Peyer's patch (tissue), 4 donors: ENCODE data around the gene PDE11A.

Experiments
- POLR2A ChIP-seq, 2 donors: fragments of 450-650 bp; IDR thresholded peaks; one replicate each; pipeline ENCODE4 v1.5.1; 2017; ENCODE audit warnings: antibody characterized with exemption in 2 of 2, mild to moderate bottlenecking in 2 of 2, moderate library complexity in 2 of 2
- TF ChIP-seq, protein P1 (sequence below), 6 experiments: fragments of 450-650 bp in 4 of 6; fragments of 200-600 bp in 2 of 6; sonication (generic) in 1 of 6; IDR thresholded peaks; one replicate each; pipeline ENCODE4 v1.5.1; 2017 to 2019; ENCODE audit warnings: antibody characterized with exemption in 6 of 6, mild to moderate bottlenecking in 3 of 6, moderate library complexity in 1 of 6

GRCh38 chr2:177651833-177652232 lies 420.7 kb downstream of the PDE11A start:
- TF ChIP-seq, protein P1, sequence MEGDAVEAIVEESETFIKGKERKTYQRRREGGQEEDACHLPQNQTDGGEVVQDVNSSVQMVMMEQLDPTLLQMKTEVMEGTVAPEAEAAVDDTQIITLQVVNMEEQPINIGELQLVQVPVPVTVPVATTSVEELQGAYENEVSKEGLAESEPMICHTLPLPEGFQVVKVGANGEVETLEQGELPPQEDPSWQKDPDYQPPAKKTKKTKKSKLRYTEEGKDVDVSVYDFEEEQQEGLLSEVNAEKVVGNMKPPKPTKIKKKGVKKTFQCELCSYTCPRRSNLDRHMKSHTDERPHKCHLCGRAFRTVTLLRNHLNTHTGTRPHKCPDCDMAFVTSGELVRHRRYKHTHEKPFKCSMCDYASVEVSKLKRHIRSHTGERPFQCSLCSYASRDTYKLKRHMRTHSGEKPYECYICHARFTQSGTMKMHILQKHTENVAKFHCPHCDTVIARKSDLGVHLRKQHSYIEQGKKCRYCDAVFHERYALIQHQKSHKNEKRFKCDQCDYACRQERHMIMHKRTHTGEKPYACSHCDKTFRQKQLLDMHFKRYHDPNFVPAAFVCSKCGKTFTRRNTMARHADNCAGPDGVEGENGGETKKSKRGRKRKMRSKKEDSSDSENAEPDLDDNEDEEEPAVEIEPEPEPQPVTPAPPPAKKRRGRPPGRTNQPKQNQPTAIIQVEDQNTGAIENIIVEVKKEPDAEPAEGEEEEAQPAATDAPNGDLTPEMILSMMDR (IDR thresholded peaks at IDR 0.05), result no peak
- no peak for TF ChIP-seq POLR2A (IDR thresholded peaks at IDR 0.05)
